H1 (cell line): ENCODE measurements around the gene FGF11. TPM values are rescaled to one million over a fixed set of nuclear protein-coding genes. Genes with fewer than 3 reads are reported as not detected.

Experiments
- ASH2L ChIP-seq: fragments of 200-600, 300-600 bp; sonication (generic); IDR thresholded peaks from one replicate; pipeline ENCODE4 v1.7.1; 2017; ENCODE audit warnings: low read length
- BCL11A ChIP-seq, 2 experiments: IDR thresholded peaks; one replicate each; pipeline ENCODE4 v1.6.1; 2011; ENCODE audit warnings: low read depth in 2 of 2, low read length in 2 of 2, mild to moderate bottlenecking in 2 of 2
- CBX8 ChIP-seq: fragments of 300-800, 300-1000 bp; sonication (generic); IDR thresholded peaks from 2 replicates; pipeline ENCODE4 v1.7.1; 2016; ENCODE audit warnings: low read depth, low read length, borderline replicate concordance
- CHD2 ChIP-seq: IDR thresholded peaks from 2 replicates; pipeline ENCODE4 v1.6.1; 2012; ENCODE audit warnings: low read length, improper control_type of control experiment
- EP300 ChIP-seq, 2 experiments: IDR thresholded peaks; 1 replicate in 1 of 2; 2 replicates in 1 of 2; pipeline ENCODE4 v1.6.1; 2011 to 2012; ENCODE audit warnings: low read depth in 2 of 2, low read length in 2 of 2, mild to moderate bottlenecking in 2 of 2, borderline replicate concordance in 1 of 2, inconsistent platforms in 1 of 2, moderate library complexity in 1 of 2
- GABPA ChIP-seq: IDR thresholded peaks from 2 replicates; pipeline ENCODE4 v1.6.1; 2011; ENCODE audit warnings: mild to moderate bottlenecking, low read length, moderate library complexity, borderline replicate concordance; ENCODE audit not compliant: insufficient read depth
- GTF2F1 ChIP-seq: IDR thresholded peaks from 2 replicates; pipeline ENCODE4 v1.6.1; 2012; ENCODE audit warnings: low read depth, low read length, improper control_type of control experiment, borderline replicate concordance
- HDAC2 ChIP-seq, 2 experiments: fragments of 300-600 bp in 1 of 2; sonication (generic) in 1 of 2; IDR thresholded peaks; 2 replicates each; pipeline ENCODE4 v1.6.1; 2011 to 2012; ENCODE audit warnings: low read depth in 2 of 2, low read length in 2 of 2, mild to moderate bottlenecking in 2 of 2, moderate library complexity in 2 of 2, borderline replicate concordance in 1 of 2, inconsistent platforms in 1 of 2
- JUN ChIP-seq: IDR thresholded peaks from 2 replicates; pipeline ENCODE4 v1.6.1; 2011; ENCODE audit warnings: low read depth, mild to moderate bottlenecking, improper control_type of control experiment, low read length
- KDM5A ChIP-seq: fragments of 200-600 bp; IDR thresholded peaks from 2 replicates; pipeline ENCODE4 v1.7.1; 2012; ENCODE audit warnings: mild to moderate bottlenecking, low read length, inconsistent platforms, mixed read lengths
- MAFK ChIP-seq: IDR thresholded peaks from 2 replicates; pipeline ENCODE4 v1.6.1; 2012; ENCODE audit warnings: low read depth, mild to moderate bottlenecking, improper control_type of control experiment, low read length
- PHF8 ChIP-seq: fragments of 200-600 bp; sonication (generic); conservative IDR thresholded peaks from 2 replicates; pipeline ENCODE4 v1.7.1; 2012; ENCODE audit warnings: low read depth, mild to moderate bottlenecking, inconsistent platforms, low read length, moderate library complexity
- POLR2A ChIP-seq, 2 experiments: IDR thresholded peaks; 1 replicate in 1 of 2; 2 replicates in 1 of 2; pipeline ENCODE4 v1.6.1; 2011; ENCODE audit warnings: low read depth in 2 of 2, low read length in 2 of 2, mild to moderate bottlenecking in 2 of 2; ENCODE audit errors: control extremely low read depth in 1 of 2
- SAP30 ChIP-seq: fragments of 300-600 bp; sonication (generic); IDR thresholded peaks from 2 replicates; pipeline ENCODE4 v1.7.1; 2012; ENCODE audit warnings: low read length, moderate library complexity, mild to moderate bottlenecking, inconsistent platforms; ENCODE audit not compliant: insufficient read depth, insufficient replicate concordance
- TCF12 ChIP-seq: IDR thresholded peaks from 2 replicates; pipeline ENCODE4 v1.6.1; 2011; ENCODE audit warnings: low read depth, mild to moderate bottlenecking, low read length
- polyA plus RNA-seq, 7 experiments: library from polyadenylated mRNA; depleted of rRNA in 3 of 7; stranded (reverse) in 5 of 7; unstranded in 2 of 7; fragments of >200 nt in 5 of 7; fragments of 200-250 nt in 2 of 7; gene quantifications; 1 replicate in 5 of 7; 2 replicates in 1 of 7; 4 replicates in 1 of 7; pipeline versions ENCODE4 v1.2.1 to v1.2.3, GENCODE V29; 2011 to 2013; ENCODE audit warnings: missing spikeins in 2 of 7, mixed read lengths in 2 of 7
- total RNA-seq: library from RNA; stranded (reverse); fragmentation: NEBNext Ultra II Directional; extraction: Animal tissue kit (Norgen Biotek cat#: 25700); gene quantifications from 2 replicates; pipeline ENCODE4 v1.2.1, GENCODE V29; 2021
- TF ChIP-seq, protein P1 (sequence below): IDR thresholded peaks from 2 replicates; pipeline ENCODE4 v1.6.1; 2011; ENCODE audit warnings: low read length, improper control_type of control experiment
- TF ChIP-seq, protein P2 (sequence below), 3 experiments: IDR thresholded peaks; 1 replicate in 2 of 3; 2 replicates in 1 of 3; pipeline versions ENCODE4 v1.5.1 to v1.6.1; 2011; ENCODE audit warnings: low read length in 3 of 3, mild to moderate bottlenecking in 3 of 3, inconsistent platforms in 2 of 3, low read depth in 1 of 3, moderate library complexity in 1 of 3; ENCODE audit not compliant: insufficient read depth in 1 of 3; ENCODE audit errors: control extremely low read depth in 1 of 3

Gene FGF11
- total and polyA plus RNA-seq, 2 of the 8 experiments (the other 6 are each of a cell fraction or from before 2014, with no cell fraction given) = 11.8 to 26.1 TPM

DNA sequence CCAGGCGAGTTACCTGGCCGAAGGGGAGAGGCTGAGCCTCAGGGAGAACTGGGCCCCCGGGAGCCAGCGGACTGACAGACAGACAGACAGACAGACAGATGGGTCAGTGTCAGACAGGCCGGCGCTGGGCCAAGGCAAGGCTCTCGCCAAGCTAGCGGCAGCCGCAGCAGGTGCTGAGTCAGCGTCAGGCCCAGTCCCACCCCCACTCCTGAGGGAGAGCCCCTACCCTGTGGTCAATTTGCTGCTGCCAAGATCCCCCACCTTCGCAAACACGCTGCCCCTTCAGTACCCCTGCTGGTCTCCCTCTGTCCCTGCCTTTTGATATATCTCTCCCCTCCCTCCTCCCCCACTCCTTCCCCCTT is 1.5 kb downstream of the FGF11 start (continued):
- TF ChIP-seq ASH2L = peak; percentile 67
- TF ChIP-seq, protein P1, sequence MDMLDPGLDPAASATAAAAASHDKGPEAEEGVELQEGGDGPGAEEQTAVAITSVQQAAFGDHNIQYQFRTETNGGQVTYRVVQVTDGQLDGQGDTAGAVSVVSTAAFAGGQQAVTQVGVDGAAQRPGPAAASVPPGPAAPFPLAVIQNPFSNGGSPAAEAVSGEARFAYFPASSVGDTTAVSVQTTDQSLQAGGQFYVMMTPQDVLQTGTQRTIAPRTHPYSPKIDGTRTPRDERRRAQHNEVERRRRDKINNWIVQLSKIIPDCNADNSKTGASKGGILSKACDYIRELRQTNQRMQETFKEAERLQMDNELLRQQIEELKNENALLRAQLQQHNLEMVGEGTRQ = no peak
- peak; percentile 56 to 87; a peak in 3 of 4 replicates for TF ChIP-seq HDAC2 (IDR thresholded peaks at IDR 0.05; ENCODE audit: borderline replicate concordance in 1 of 2, low read depth in 2 of 2, low read length in 2 of 2)
- TF ChIP-seq GABPA = no peak
- TF ChIP-seq PHF8 = no peak
- TF ChIP-seq, protein P2, sequence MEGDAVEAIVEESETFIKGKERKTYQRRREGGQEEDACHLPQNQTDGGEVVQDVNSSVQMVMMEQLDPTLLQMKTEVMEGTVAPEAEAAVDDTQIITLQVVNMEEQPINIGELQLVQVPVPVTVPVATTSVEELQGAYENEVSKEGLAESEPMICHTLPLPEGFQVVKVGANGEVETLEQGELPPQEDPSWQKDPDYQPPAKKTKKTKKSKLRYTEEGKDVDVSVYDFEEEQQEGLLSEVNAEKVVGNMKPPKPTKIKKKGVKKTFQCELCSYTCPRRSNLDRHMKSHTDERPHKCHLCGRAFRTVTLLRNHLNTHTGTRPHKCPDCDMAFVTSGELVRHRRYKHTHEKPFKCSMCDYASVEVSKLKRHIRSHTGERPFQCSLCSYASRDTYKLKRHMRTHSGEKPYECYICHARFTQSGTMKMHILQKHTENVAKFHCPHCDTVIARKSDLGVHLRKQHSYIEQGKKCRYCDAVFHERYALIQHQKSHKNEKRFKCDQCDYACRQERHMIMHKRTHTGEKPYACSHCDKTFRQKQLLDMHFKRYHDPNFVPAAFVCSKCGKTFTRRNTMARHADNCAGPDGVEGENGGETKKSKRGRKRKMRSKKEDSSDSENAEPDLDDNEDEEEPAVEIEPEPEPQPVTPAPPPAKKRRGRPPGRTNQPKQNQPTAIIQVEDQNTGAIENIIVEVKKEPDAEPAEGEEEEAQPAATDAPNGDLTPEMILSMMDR (IDR thresholded peaks at IDR 0.05; ENCODE audit: control extremely low read depth in 1 of 3, insufficient read depth in 1 of 3, low read depth in 1 of 3, low read length in 3 of 3) = peak in 1 of 3 experiments; percentile 12; a peak in 1 of 4 replicates
- peak; percentile 54 for TF ChIP-seq SAP30
- TF ChIP-seq BCL11A (IDR thresholded peaks at IDR 0.05; ENCODE audit: low read depth in 2 of 2, low read length in 2 of 2) = no peak
- TF ChIP-seq POLR2A (IDR thresholded peaks at IDR 0.05; ENCODE audit: control extremely low read depth in 1 of 2, low read depth in 2 of 2, low read length in 2 of 2) = no peak
- TF ChIP-seq JUN = no peak
- no peak for TF ChIP-seq GTF2F1
- TF ChIP-seq MAFK = peak; percentile 91; the same call in 1 of the 2 replicates
- TF ChIP-seq KDM5A = no peak
- no peak for TF ChIP-seq CHD2
- no peak for TF ChIP-seq EP300 (IDR thresholded peaks at IDR 0.05; ENCODE audit: borderline replicate concordance in 1 of 2, low read depth in 2 of 2, low read length in 2 of 2)
- TF ChIP-seq TCF12 = no peak
- TF ChIP-seq CBX8 = no peak
